Uterus (tissue), 4 donors: ENCODE measurements around the gene SPR. TPM values are rescaled to one million over a fixed set of nuclear protein-coding genes. Genes with fewer than 3 reads are reported as not detected.

ENCODE experiments used
- DNase-seq, 2 donors: peaks; one replicate each; pipeline ENCODE4 v3.0.0-alpha.2; 2019 to 2020
- H3K27ac ChIP-seq, 2 donors: fragments of 200-600 bp; sonication (generic); 1 replicate in 1 of 2; 2 replicates in 1 of 2; pipeline ENCODE4 v1.5.1; 2016 to 2018
- H3K27me3 ChIP-seq, 2 donors: fragments of 200-600 bp; sonication (generic); one replicate each; pipeline ENCODE4 v1.5.1; 2018 to 2019; ENCODE audit warnings: control low read depth in 1 of 2
- H3K36me3 ChIP-seq, 2 donors: fragments of 200-600 bp; sonication (generic); one replicate each; pipeline ENCODE4 v1.5.1; 2019; ENCODE audit warnings: control low read depth in 1 of 2
- H3K4me1 ChIP-seq, 2 donors: fragments of 200-600 bp; sonication (generic); one replicate each; pipeline ENCODE4 v1.5.1; 2018 to 2019; ENCODE audit warnings: control low read depth in 1 of 2
- H3K4me3 ChIP-seq, 2 donors: fragments of 200-600 bp; sonication (generic); 1 replicate in 1 of 2; 2 replicates in 1 of 2; pipeline ENCODE4 v1.5.1; 2018 to 2019; ENCODE audit warnings: mild to moderate bottlenecking in 1 of 2
- H3K9me3 ChIP-seq, 2 donors: fragments of 200-600 bp; sonication (generic); one replicate each; pipeline ENCODE4 v1.5.1; 2019; ENCODE audit warnings: control low read depth in 1 of 2
- CTCF ChIP-seq, 4 experiments: fragments of 200-600 bp in 2 of 4; fragments of 450-650 bp in 2 of 4; sonication (generic) in 2 of 4; IDR thresholded peaks; one replicate each; pipeline ENCODE4 v1.5.1; 2016 to 2019; ENCODE audit warnings: antibody characterized with exemption in 4 of 4, mild to moderate bottlenecking in 2 of 4, moderate library complexity in 1 of 4
- POLR2A ChIP-seq, 2 donors: fragments of 450-650 bp; IDR thresholded peaks; one replicate each; pipeline ENCODE4 v1.6.1; 2016; ENCODE audit warnings: antibody characterized with exemption in 2 of 2, mild to moderate bottlenecking in 1 of 2, moderate library complexity in 1 of 2
- intact Hi-C: fragments of 100-400 bp; cut with DNase I; formaldehyde crosslinking; loops from one replicate; pipeline ENCODE4 v1.15.1; 2023; ENCODE audit warnings: low total_unique reads
- total RNA-seq, 4 donors: library from RNA; depleted of rRNA in 3 of 4; stranded (reverse); fragments of >200 nt in 3 of 4; gene quantifications; one replicate each; pipeline versions ENCODE4 v1.1.0 to v1.2.4, GENCODE V29; 2014 to 2023
- donor health status: DM: yes; HTN: yes; CAD: no.

Gene SPR
- total RNA-seq, 4 donors from 2014 or later: 4.5 to 33.8 (median 18.8) TPM

GRCh38 chr2:72917877-72918553 lies 30.8 kb downstream of the SPR start:
- TF ChIP-seq POLR2A (IDR thresholded peaks at IDR 0.05): no peak
- no peak for TF ChIP-seq CTCF (IDR thresholded peaks at IDR 0.05)
- peaks cover 0 to 32% of the 10 kb centered on the region in 2 donors for H3K4me1 ChIP-seq
- H3K27ac ChIP-seq: no peak overlapping the region
- no peaks in the 10 kb centered on the region for H3K36me3 ChIP-seq
- peak overlapping the region in 1 of 2 donors; percentile 34 for H3K4me3 ChIP-seq
- H3K27me3 ChIP-seq: peaks cover 37 to 82% of the 10 kb centered on the region in 2 donors
- no peak for DNase-seq
- no peaks in the 10 kb centered on the region for H3K9me3 ChIP-seq
- intact Hi-C loops: no loop called here

DNA sequence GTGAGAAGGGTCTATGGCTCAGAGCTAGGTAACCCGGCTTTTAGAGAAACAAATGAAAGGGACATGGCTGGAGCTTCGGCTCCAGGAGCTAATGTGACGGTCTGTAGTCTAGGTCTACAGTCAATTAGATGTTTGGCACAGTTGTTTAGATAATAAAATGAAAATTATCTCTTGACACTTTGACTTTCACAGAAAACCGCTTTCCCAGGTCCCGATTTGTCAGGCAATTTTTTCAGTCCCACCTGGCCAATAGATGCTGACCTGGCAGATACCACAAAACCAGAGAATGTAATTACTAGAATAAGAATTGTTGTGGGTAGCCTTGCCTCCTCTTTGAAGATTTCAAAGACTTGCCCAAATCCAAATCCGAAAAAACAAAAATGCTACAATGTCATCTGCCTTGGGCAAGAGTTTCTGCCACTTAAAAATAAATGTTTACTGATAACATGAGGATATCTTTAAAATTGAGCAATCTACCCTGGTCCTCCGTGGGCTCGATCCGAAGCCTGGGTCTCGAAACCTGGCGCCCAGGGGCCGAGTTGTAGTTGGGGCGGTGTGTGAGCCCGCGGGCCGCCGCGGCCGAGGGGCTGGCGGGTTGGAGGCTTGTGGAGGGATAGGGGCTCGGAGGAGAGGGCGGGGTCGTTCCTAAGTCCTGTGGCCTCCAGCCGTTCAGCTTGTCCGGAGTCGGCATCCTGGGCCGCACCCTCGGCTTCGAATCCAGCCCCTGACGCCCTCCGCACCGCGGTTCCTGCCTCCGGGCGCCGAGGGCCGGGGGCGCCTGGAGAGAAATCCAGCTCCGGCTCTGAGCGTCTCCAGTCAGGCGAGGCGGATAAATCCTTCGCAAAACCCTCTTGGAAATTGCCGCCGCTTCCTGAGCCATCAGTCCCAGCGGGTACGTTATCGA lies 32.5 kb downstream of the SPR start:
- intact Hi-C loops: no loop called here
- H3K9me3 ChIP-seq: no peaks in the 10 kb centered on the region
- DNase-seq: no peak
- no peak overlapping the region for H3K27ac ChIP-seq
- H3K36me3 ChIP-seq: no peaks in the 10 kb centered on the region
- no peak overlapping the region for H3K4me3 ChIP-seq
- peaks cover 46 to 85% of the 10 kb centered on the region in 2 donors for H3K27me3 ChIP-seq
- peaks cover 0 to 41% of the 10 kb centered on the region in 2 donors for H3K4me1 ChIP-seq
- TF ChIP-seq POLR2A (IDR thresholded peaks at IDR 0.05) (no peak), CTCF (IDR thresholded peaks at IDR 0.05) (no peak)

GRCh38 chr2:72920318-72921087 lies 33.3 kb downstream of the SPR start:
- H3K4me1 ChIP-seq: peaks cover 0 to 42% of the 10 kb centered on the region in 2 donors

GRCh38 chr2:72921088-72921851 lies 34.1 kb downstream of the SPR start:
- Histone ChIP-seq H3K4me1 (peaks cover 0 to 34% of the 10 kb centered on the region in 2 donors), H3K27me3 (peaks cover 47 to 86% of the 10 kb centered on the region in 2 donors), H3K27ac (no peak overlapping the region), H3K36me3 (no peaks in the 10 kb centered on the region), H3K9me3 (no peaks in the 10 kb centered on the region), H3K4me3 (no peak overlapping the region)
- no peak for TF ChIP-seq POLR2A (IDR thresholded peaks at IDR 0.05)
- intact Hi-C loops: no loop called here
- DNase-seq: no peak

More at GRCh38 chr2:72920318-72921087, 33.3 kb downstream of the SPR start:
- H3K4me3 ChIP-seq: no peak overlapping the region
- intact Hi-C loops: no loop called here
- peaks cover 48 to 86% of the 10 kb centered on the region in 2 donors for H3K27me3 ChIP-seq
- no peak for DNase-seq
- no peak overlapping the region for H3K27ac ChIP-seq
- TF ChIP-seq POLR2A (IDR thresholded peaks at IDR 0.05): no peak
- no peak for TF ChIP-seq CTCF (IDR thresholded peaks at IDR 0.05)
- no peaks in the 10 kb centered on the region for H3K36me3 ChIP-seq
- H3K9me3 ChIP-seq: no peaks in the 10 kb centered on the region

GRCh38 chr2:72921853-72922252 lies 34.6 kb downstream of the SPR start:
- Histone ChIP-seq H3K36me3 (no peaks in the 10 kb centered on the region), H3K4me3 (no peak overlapping the region), H3K4me1 (peaks cover 0 to 28% of the 10 kb centered on the region in 2 donors), H3K27ac (no peak overlapping the region), H3K27me3 (peaks cover 42 to 86% of the 10 kb centered on the region in 2 donors), H3K9me3 (no peaks in the 10 kb centered on the region)
- intact Hi-C loops: no loop called here
- no peak for DNase-seq
- no peak for TF ChIP-seq POLR2A (IDR thresholded peaks at IDR 0.05)
- TF ChIP-seq CTCF (IDR thresholded peaks at IDR 0.05): no peak
